Measurements from ENCODE around the gene KCNH2.

KCNH2 gene

GRCh38 chr7:150940431-150941102, 37.6 kb downstream of the KCNH2 start:
- TF ChIP-seq FOXP2 (optimal IDR thresholded peaks at IDR 0.05; ENCODE audit: borderline replicate concordance, extremely low read depth, extremely low read length, insufficient read depth) (no peak), SIN3A (IDR thresholded peaks at IDR 0.05; ENCODE audit: borderline replicate concordance, insufficient read depth, low read length) (no peak), REST (IDR thresholded peaks at IDR 0.05; ENCODE audit: insufficient read depth in 1 of 2, low read depth in 2 of 2, low read length in 2 of 2) (no peak), TAF1 (IDR thresholded peaks at IDR 0.05; ENCODE audit: borderline replicate concordance, insufficient read depth, low read length) (no peak), POLR2AphosphoS5 (IDR thresholded peaks at IDR 0.05; ENCODE audit: low read depth, low read length) (no peak)

- TF ChIP-seq TAF1 (IDR thresholded peaks at IDR 0.05; ENCODE audit: borderline replicate concordance, insufficient read depth, low read length) (no peak), REST (IDR thresholded peaks at IDR 0.05; ENCODE audit: insufficient read depth in 1 of 2, low read depth in 2 of 2, low read length in 2 of 2) (no peak), FOXP2 (optimal IDR thresholded peaks at IDR 0.05; ENCODE audit: borderline replicate concordance, extremely low read depth, extremely low read length, insufficient read depth) (no peak), POLR2AphosphoS5 (IDR thresholded peaks at IDR 0.05; ENCODE audit: low read depth, low read length) (no peak), SIN3A (IDR thresholded peaks at IDR 0.05; ENCODE audit: borderline replicate concordance, insufficient read depth, low read length) (no peak)
These were observed 38.7 kb downstream of the KCNH2 start for GRCh38 chr7:150939466-150939865.

- TF ChIP-seq SIN3A (IDR thresholded peaks at IDR 0.05; ENCODE audit: borderline replicate concordance, insufficient read depth, low read length) (no peak), POLR2AphosphoS5 (IDR thresholded peaks at IDR 0.05; ENCODE audit: low read depth, low read length) (no peak), REST (IDR thresholded peaks at IDR 0.05; ENCODE audit: insufficient read depth in 1 of 2, low read depth in 2 of 2, low read length in 2 of 2) (no peak), TAF1 (IDR thresholded peaks at IDR 0.05; ENCODE audit: borderline replicate concordance, insufficient read depth, low read length) (no peak)
These were observed 39.1 kb downstream of the KCNH2 start for GRCh38 chr7:150939052-150939451.

- TF ChIP-seq SIN3A (IDR thresholded peaks at IDR 0.05; ENCODE audit: borderline replicate concordance, insufficient read depth, low read length) (no peak), FOXP2 (optimal IDR thresholded peaks at IDR 0.05; ENCODE audit: borderline replicate concordance, extremely low read depth, extremely low read length, insufficient read depth) (no peak), REST (IDR thresholded peaks at IDR 0.05; ENCODE audit: insufficient read depth in 1 of 2, low read depth in 2 of 2, low read length in 2 of 2) (no peak), POLR2AphosphoS5 (IDR thresholded peaks at IDR 0.05; ENCODE audit: low read depth, low read length) (no peak), TAF1 (IDR thresholded peaks at IDR 0.05; ENCODE audit: borderline replicate concordance, insufficient read depth, low read length) (no peak)
These were observed 39.6 kb downstream of the KCNH2 start for GRCh38 chr7:150938566-150938965.
